H9 (cell line): ENCODE measurements around the gene USP7. TPM values are rescaled to one million over a fixed set of nuclear protein-coding genes. Genes with fewer than 3 reads are reported as not detected.

Experiments
- DNase-seq: peaks from one replicate; pipeline ENCODE4 v3.0.0-alpha.2; 2017
- H2AFZ ChIP-seq: one replicate; pipeline ENCODE4 v1.6.1; 2013; ENCODE audit warnings: mild to moderate bottlenecking, low read length, control low read depth, moderate library complexity
- H2AK5ac ChIP-seq: 2 replicates; pipeline ENCODE4 v1.6.1; 2013; ENCODE audit warnings: low read length, control low read depth, mixed read lengths; ENCODE audit not compliant: insufficient read length
- H2BK120ac ChIP-seq: one replicate; pipeline ENCODE4 v1.6.1; 2013; ENCODE audit warnings: low read depth, mild to moderate bottlenecking, low read length, control low read depth, inconsistent platforms; ENCODE audit not compliant: poor library complexity, severe bottlenecking
- H2BK12ac ChIP-seq: 2 replicates; pipeline ENCODE4 v1.6.1; 2013; ENCODE audit warnings: low read length, control low read depth, mixed read lengths, low read depth; ENCODE audit not compliant: insufficient read length
- H2BK15ac ChIP-seq: 2 replicates; pipeline ENCODE4 v1.6.1; 2013; ENCODE audit warnings: low read depth, low read length, control low read depth
- H2BK20ac ChIP-seq: one replicate; pipeline ENCODE4 v1.6.1; 2013; ENCODE audit warnings: low read depth, mild to moderate bottlenecking, low read length, control low read depth, inconsistent platforms; ENCODE audit not compliant: poor library complexity, severe bottlenecking
- H2BK5ac ChIP-seq: 2 replicates; pipeline ENCODE4 v1.6.1; 2013; ENCODE audit warnings: low read length, control low read depth, mixed read lengths; ENCODE audit not compliant: insufficient read length
- H3K14ac ChIP-seq: 2 replicates; pipeline ENCODE4 v1.6.1; 2013; ENCODE audit warnings: low read length, control low read depth; ENCODE audit not compliant: insufficient read depth
- H3K18ac ChIP-seq: 2 replicates; pipeline ENCODE4 v1.6.1; 2013; ENCODE audit warnings: low read depth, mild to moderate bottlenecking, mixed read lengths, low read length, control low read depth; ENCODE audit not compliant: insufficient read length
- H3K23ac ChIP-seq: 2 replicates; pipeline ENCODE4 v1.6.1; 2013; ENCODE audit warnings: low read length, control low read depth, mixed read lengths, low read depth; ENCODE audit not compliant: insufficient read length
- H3K23me2 ChIP-seq: 2 replicates; pipeline ENCODE4 v1.6.1; 2013; ENCODE audit warnings: low read depth, mild to moderate bottlenecking, mixed read lengths, low read length, control low read depth; ENCODE audit not compliant: insufficient read length, poor library complexity, severe bottlenecking
- H3K27ac ChIP-seq: 2 replicates; pipeline ENCODE4 v1.5.1; 2013; ENCODE audit warnings: low read length, control low read depth, mixed read lengths, low read depth; ENCODE audit not compliant: insufficient read length
- H3K27me3 ChIP-seq: 2 replicates; pipeline ENCODE4 v1.6.1; 2013; ENCODE audit warnings: low read length, control low read depth, inconsistent platforms; ENCODE audit not compliant: insufficient read depth
- H3K4ac ChIP-seq: 2 replicates; pipeline ENCODE4 v1.6.1; 2013; ENCODE audit warnings: low read depth, mild to moderate bottlenecking, control low read depth, inconsistent platforms, low read length, moderate library complexity
- H3K4me1 ChIP-seq: 2 replicates; pipeline ENCODE4 v1.6.1; 2013; ENCODE audit warnings: low read length, control low read depth, inconsistent platforms; ENCODE audit not compliant: insufficient read depth
- H3K4me2 ChIP-seq: 2 replicates; pipeline ENCODE4 v1.6.1; 2013; ENCODE audit warnings: low read length, control low read depth, mixed read lengths; ENCODE audit not compliant: insufficient read length, insufficient read depth
- H3K56ac ChIP-seq: 2 replicates; pipeline ENCODE4 v1.6.1; 2013; ENCODE audit warnings: low read depth, mild to moderate bottlenecking, mixed read lengths, low read length, control low read depth; ENCODE audit not compliant: insufficient read length
- H3K79me1 ChIP-seq: 2 replicates; pipeline ENCODE4 v1.6.1; 2013; ENCODE audit warnings: low read depth, mild to moderate bottlenecking, moderate library complexity, low read length, control low read depth, inconsistent platforms; ENCODE audit not compliant: insufficient read depth, poor library complexity, severe bottlenecking
- H3K79me2 ChIP-seq: 2 replicates; pipeline ENCODE4 v1.6.1; 2013; ENCODE audit warnings: low read length, control low read depth, inconsistent platforms; ENCODE audit not compliant: insufficient read depth
- H3K9ac ChIP-seq: 2 replicates; pipeline ENCODE4 v1.6.1; 2013; ENCODE audit warnings: low read length, control low read depth, mixed read lengths; ENCODE audit not compliant: insufficient read length; ENCODE audit errors: extremely low read depth
- H3K9me3 ChIP-seq: one replicate; pipeline ENCODE4 v1.6.1; 2013; ENCODE audit warnings: low read depth, low read length, inconsistent platforms; ENCODE audit not compliant: control insufficient read depth
- H3T11ph ChIP-seq: one replicate; pipeline ENCODE4 v1.6.1; 2013; ENCODE audit warnings: mild to moderate bottlenecking, low read length, control low read depth, inconsistent platforms
- H4K20me1 ChIP-seq: one replicate; pipeline ENCODE4 v1.6.1; 2013; ENCODE audit not compliant: control insufficient read depth, insufficient read length, insufficient read depth
- H4K5ac ChIP-seq: 2 replicates; pipeline ENCODE4 v1.6.1; 2013; ENCODE audit warnings: low read depth, mild to moderate bottlenecking, mixed read lengths, low read length, control low read depth; ENCODE audit not compliant: insufficient read length
- H4K8ac ChIP-seq: replicated peaks from 2 replicates; pipeline ENCODE4 v1.6.1; 2013; ENCODE audit warnings: low read length, control low read depth, mixed read lengths, low read depth; ENCODE audit not compliant: insufficient read length
- H4K91ac ChIP-seq: 2 replicates; pipeline ENCODE4 v1.6.1; 2013; ENCODE audit warnings: low read depth, mild to moderate bottlenecking, moderate library complexity, mixed read lengths, low read length, control low read depth; ENCODE audit not compliant: insufficient read length
- H3K27ac Mint-ChIP-seq, 3 experiments: 2 replicates in 2 of 3; 3 replicates in 1 of 3; pipeline ENCODE4 v1.8.0; 2020 to 2021; ENCODE audit warnings: mixed read lengths in 3 of 3, mild to moderate bottlenecking in 1 of 3, moderate library complexity in 1 of 3
- H3K27me3 Mint-ChIP-seq: 2 replicates; pipeline ENCODE4 v1.8.0; 2021; ENCODE audit warnings: low read depth, mild to moderate bottlenecking, moderate library complexity, mixed read lengths
- H3K36me3 Mint-ChIP-seq, 3 experiments: 2 replicates in 2 of 3; 3 replicates in 1 of 3; pipeline ENCODE4 v1.8.0; 2020 to 2021; ENCODE audit warnings: low read depth in 3 of 3, mixed read lengths in 3 of 3; ENCODE audit not compliant: insufficient read depth in 1 of 3
- H3K4me1 Mint-ChIP-seq, 2 experiments: 2 replicates each; pipeline ENCODE4 v1.8.0; 2020; ENCODE audit warnings: mixed read lengths in 2 of 2
- H3K4me3 Mint-ChIP-seq, 2 experiments: 2 replicates in 1 of 2; 3 replicates in 1 of 2; pipeline ENCODE4 v1.8.0; 2020 to 2021; ENCODE audit warnings: mild to moderate bottlenecking in 2 of 2, mixed read lengths in 2 of 2, moderate library complexity in 1 of 2
- H3K9me3 Mint-ChIP-seq, 2 experiments: 2 replicates in 1 of 2; 3 replicates in 1 of 2; pipeline ENCODE4 v1.8.0; 2020; ENCODE audit warnings: mild to moderate bottlenecking in 2 of 2, mixed read lengths in 2 of 2, moderate library complexity in 1 of 2
- CTCF ChIP-seq: fragments of 200-600 bp; sonication (generic); conservative IDR thresholded peaks from 3 replicates; pipeline ENCODE4 v1.8.0; 2021; ENCODE audit warnings: antibody characterized with exemption, mild to moderate bottlenecking
- WGBS: extraction: QIAGEN DNeasy Blood & Tissue Kit; methylation state at CpG from one replicate; pipeline ENCODE4 v1.1.7; 2013; ENCODE audit warnings: missing lambda C conversion rate, low lambda C conversion rate, mixed read lengths; ENCODE audit not compliant: insufficient read length; ENCODE audit errors: extremely low coverage; 5-methylcytosine and 5-hydroxymethylcytosine counted together
- total RNA-seq: library from RNA; stranded (reverse); gene quantifications from 2 replicates; pipeline ENCODE4 v1.2.1, GENCODE V29; 2021

USP7 gene
- total RNA-seq, 1 experiment from 2014 or later = 192 TPM

DNA sequence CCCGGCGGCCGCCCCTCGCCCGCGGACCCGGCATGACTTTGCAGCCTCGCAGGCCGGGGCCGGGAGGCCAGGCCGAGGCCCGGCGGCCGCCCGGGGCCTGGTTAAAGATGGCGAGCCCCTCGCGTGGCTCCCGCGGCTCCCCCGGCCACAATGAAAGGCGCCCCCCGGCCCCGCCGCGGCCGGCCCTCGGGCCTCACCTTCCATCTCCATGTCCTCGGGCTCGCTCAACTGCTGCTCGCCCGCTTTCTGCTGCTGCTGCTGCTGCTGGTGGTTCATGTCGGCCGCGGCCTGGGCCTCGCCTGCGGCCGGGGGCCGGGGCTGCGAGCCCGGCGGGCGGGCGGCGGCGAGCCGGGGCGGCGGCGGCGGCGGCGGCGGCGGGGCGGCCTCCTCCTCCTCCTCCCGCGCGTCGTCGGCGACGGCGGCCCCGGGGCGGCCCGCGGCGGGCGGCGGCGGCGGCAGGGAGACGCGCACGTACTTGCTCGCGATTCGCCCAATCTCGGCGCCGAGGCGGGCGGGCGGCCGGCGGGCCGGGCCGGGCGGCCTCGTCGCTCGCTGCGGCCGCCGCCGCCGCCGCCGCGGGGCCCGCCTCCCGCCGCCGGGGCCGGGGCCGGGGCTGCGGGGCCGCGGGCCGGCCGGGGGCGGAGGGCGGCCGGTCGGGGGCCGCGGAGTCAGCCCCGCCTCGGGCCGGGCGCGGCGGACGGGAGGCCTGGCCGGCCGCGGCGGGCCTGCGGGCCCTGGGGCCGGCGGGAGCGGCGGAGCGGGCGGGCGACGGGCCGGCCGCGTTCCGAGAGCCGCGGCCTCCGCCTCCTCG, 491 bp downstream of the USP7 start:
- Histone ChIP-seq H3K23ac (no peak overlapping the region), H3K4me1 (peaks cover 30% of the 10 kb centered on the region), H4K20me1 (no peaks in the 10 kb centered on the region), H3K23me2 (peaks cover 21% of the 10 kb centered on the region), H2BK15ac (no peak overlapping the region), H3K14ac (peak overlapping the region; percentile 80), H3T11ph (no peak overlapping the region), H2BK120ac (no peak overlapping the region), H2BK12ac (no peak overlapping the region), H3K18ac (no peak overlapping the region), H2AFZ (no peak overlapping the region), H3K27ac (no peak overlapping the region), H4K5ac (no peak overlapping the region), H3K27me3 (no peaks in the 10 kb centered on the region), H4K91ac (no peak overlapping the region), H3K56ac (no peak overlapping the region), H3K79me2 (peaks cover 42% of the 10 kb centered on the region; the same call in 1 of the 2 replicates), H2AK5ac (no peak overlapping the region), H3K9me3 (no peaks in the 10 kb centered on the region), H4K8ac (no peak overlapping the region), H3K4ac (no peak overlapping the region), H3K9ac (peak overlapping the region; percentile 83), H3K79me1 (peaks cover 4% of the 10 kb centered on the region), H2BK20ac (no peak overlapping the region), H2BK5ac (no peak overlapping the region), H3K4me2 (peak overlapping the region; percentile 89)
- H3K4me1 Mint-ChIP-seq = peaks cover 59 to 65% of the 10 kb centered on the region in 2 experiments
- H3K9me3 Mint-ChIP-seq = peaks cover 0 to 5% of the 10 kb centered on the region in 2 experiments; a peak in 1 of 5 replicates
- no peak overlapping the region for H3K27ac Mint-ChIP-seq
- TF ChIP-seq CTCF = no peak
- no peak for DNase-seq
- H3K4me3 Mint-ChIP-seq = peak overlapping the region; percentile 68 to 76; a peak in 3 of 5 replicates
- H3K36me3 Mint-ChIP-seq = peaks cover 0 to 8% (median 0%) of the 10 kb centered on the region in 3 experiments; a peak in 3 of 7 replicates
- WGBS = no CpG with 5 or more reads among the region's 146 CpGs
- peaks cover 18% of the 10 kb centered on the region for H3K27me3 Mint-ChIP-seq
